GM12878 (cell line): ENCODE data around the gene FILIP1L. TPM values are rescaled to one million over a fixed set of nuclear protein-coding genes. Genes with fewer than 3 reads are reported as not detected.

ENCODE experiments used
- BCL11A ChIP-seq: IDR thresholded peaks from 2 replicates; pipeline ENCODE4 v1.6.1; 2011; ENCODE audit warnings: low read depth, low read length
- BCLAF1 ChIP-seq: fragments of 450-650 bp; IDR thresholded peaks from 2 replicates; pipeline ENCODE4 v1.6.1; 2017; ENCODE audit warnings: antibody characterized with exemption, mild to moderate bottlenecking, moderate library complexity
- CREM ChIP-seq: IDR thresholded peaks from 2 replicates; pipeline ENCODE4 v1.6.1; 2014; ENCODE audit warnings: antibody characterized with exemption, low read depth
- CUX1 ChIP-seq: IDR thresholded peaks from 2 replicates; pipeline ENCODE4 v1.6.1; 2012; ENCODE audit warnings: improper control_type of control experiment, low read depth, low read length; ENCODE audit not compliant: insufficient replicate concordance
- ELK1 ChIP-seq: IDR thresholded peaks from 2 replicates; pipeline ENCODE4 v1.6.1; 2012; ENCODE audit warnings: low read depth, low read length, improper control_type of control experiment
- ESRRA ChIP-seq: IDR thresholded peaks from 2 replicates; pipeline ENCODE4 v1.6.1; 2012; ENCODE audit warnings: mild to moderate bottlenecking, low read length, improper control_type of control experiment
- NFXL1 ChIP-seq: fragments of 450-650 bp; IDR thresholded peaks from 2 replicates; pipeline ENCODE4 v1.6.1; 2017; ENCODE audit warnings: antibody characterized with exemption, mild to moderate bottlenecking, borderline replicate concordance
- NKRF ChIP-seq: fragments of 450-650 bp; conservative IDR thresholded peaks from 2 replicates; pipeline ENCODE4 v1.6.1; 2017; ENCODE audit warnings: mild to moderate bottlenecking, moderate library complexity
- NRF1 ChIP-seq: conservative IDR thresholded peaks from 2 replicates; pipeline ENCODE4 v1.6.1; 2011; ENCODE audit warnings: mild to moderate bottlenecking, low read depth, low read length, improper control_type of control experiment
- RAD21 ChIP-seq: IDR thresholded peaks from 2 replicates; pipeline ENCODE4 v1.6.1; 2011; ENCODE audit warnings: mild to moderate bottlenecking, low read depth, low read length, moderate library complexity; ENCODE audit not compliant: insufficient read depth
- RAD51 ChIP-seq: fragments of 450-650 bp; IDR thresholded peaks from 2 replicates; pipeline ENCODE4 v1.6.1; 2016; ENCODE audit warnings: moderate library complexity, mild to moderate bottlenecking, inconsistent platforms
- RFX5 ChIP-seq: IDR thresholded peaks from 2 replicates; pipeline ENCODE4 v1.6.1; 2011; ENCODE audit warnings: low read depth, low read length, improper control_type of control experiment
- SRF ChIP-seq, 2 experiments: IDR thresholded peaks; 2 replicates each; pipeline ENCODE4 v1.6.1; 2011; ENCODE audit warnings: low read depth in 2 of 2, low read length in 2 of 2, mild to moderate bottlenecking in 1 of 2, moderate library complexity in 1 of 2
- TAF1 ChIP-seq: IDR thresholded peaks from 2 replicates; pipeline ENCODE4 v1.6.1; 2011; ENCODE audit warnings: mild to moderate bottlenecking, low read depth, low read length, borderline replicate concordance
- USF1 ChIP-seq: IDR thresholded peaks from 2 replicates; pipeline ENCODE4 v1.6.1; 2011; ENCODE audit warnings: borderline replicate concordance, low read depth, mild to moderate bottlenecking, moderate library complexity, mixed read lengths, low read length; ENCODE audit not compliant: insufficient read depth; ENCODE audit errors: extremely low read length
- YY1 ChIP-seq: IDR thresholded peaks from 2 replicates; pipeline ENCODE4 v1.6.1; 2011; ENCODE audit warnings: low read depth, mild to moderate bottlenecking, low read length
- ZNF384 ChIP-seq: IDR thresholded peaks from 2 replicates; pipeline ENCODE4 v1.6.1; 2012; ENCODE audit warnings: low read depth, mild to moderate bottlenecking, low read length, improper control_type of control experiment, borderline replicate concordance
- polyA plus RNA-seq, 11 experiments: library from polyadenylated mRNA; depleted of rRNA in 4 of 11; unstranded in 6 of 11; stranded (reverse) in 5 of 11; fragments of >200 nt; fragmentation: Nextera tagmentation in 4 of 11; fragmentation: Illumina TruSeq in 1 of 11; extraction: Ambion mirVana in 4 of 11; extraction: Trizol in 1 of 11; gene quantifications; 1 replicate in 1 of 11; 2 replicates in 10 of 11; pipeline versions ENCODE4 v1.2.1 to v1.2.3, GENCODE V29; 2011 to 2016; ENCODE audit warnings: inconsistent platforms in 2 of 11, missing spikeins in 2 of 11, low read depth in 1 of 11
- total RNA-seq, 4 experiments: library from RNA; depleted of rRNA in 3 of 4; stranded (reverse); fragments of >200 nt in 3 of 4; fragmentation: Illumina TruSeq in 1 of 4; extraction: Trizol in 1 of 4; gene quantifications; 2 replicates each; pipeline versions ENCODE4 v1.2.1 to v1.2.3, GENCODE V29; 2013 to 2021

FILIP1L gene
- total and polyA plus RNA-seq, 10 of the 15 experiments (the other 5 are each of a cell fraction or from before 2014, with no cell fraction given): 0.24 to 6.1 (median 3.5) TPM

- TF ChIP-seq NKRF (no peak), RAD51 (no peak), CUX1 (no peak), USF1 (no peak), SRF (IDR thresholded peaks at IDR 0.05; ENCODE audit: low read depth in 2 of 2, low read length in 2 of 2) (no peak), CREM (peak; percentile 38), NFXL1 (no peak), BCLAF1 (no peak), NRF1 (no peak), RFX5 (no peak), ESRRA (no peak), RAD21 (no peak), ZNF384 (peak; percentile 4; the same call in 1 of the 2 replicates), TAF1 (0 out of 2 replicates have a peak, but pooled peaks have one; percentile 15), YY1 (no peak), BCL11A (peak; percentile 93), ELK1 (no peak)
These were observed 66.7 kb downstream of the FILIP1L start (continued) for GRCh38 chr3:100047455-100048141.
